22Rv1 (cell line): ENCODE measurements around the gene PRDM12.

Experiments used
- CTCF ChIP-seq: fragments of 450-650 bp; IDR thresholded peaks from 2 replicates; pipeline ENCODE4 v1.5.1; 2017; ENCODE audit warnings: mild to moderate bottlenecking
- ZFX ChIP-seq: fragments of 450-650 bp; IDR thresholded peaks from 2 replicates; pipeline ENCODE4 v1.6.1; 2017; ENCODE audit warnings: antibody characterized with exemption, borderline replicate concordance

DNA sequence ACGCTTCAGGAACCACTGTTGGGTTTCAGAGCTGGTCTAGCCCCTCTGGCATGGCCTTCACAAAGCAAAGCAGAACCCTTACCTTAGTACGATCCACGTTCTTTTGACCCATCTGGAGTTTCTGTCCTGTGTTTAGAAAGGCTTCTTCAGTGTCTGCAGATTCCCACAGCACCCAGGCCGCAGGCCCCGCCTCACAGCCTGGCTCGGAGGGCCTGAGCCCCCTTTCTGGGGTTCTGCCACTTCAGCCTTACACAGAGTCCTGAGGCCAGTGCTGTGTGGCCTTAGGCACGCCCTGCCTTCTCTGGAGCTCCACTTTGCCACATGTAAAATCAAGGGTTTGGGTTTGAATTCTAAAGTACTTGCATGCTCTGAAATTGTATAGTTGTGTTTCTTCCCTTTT is 31.6 kb upstream of the PRDM12 start:
- TF ChIP-seq CTCF (no peak), ZFX (no peak)
